Left colon (tissue), 2 donors: ENCODE data around the gene GPRASP1. TPM values are rescaled to one million over a fixed set of nuclear protein-coding genes. Genes with fewer than 3 reads are reported as not detected.
"Not testable (repeated sequence)": the region's sequence is repeated elsewhere in the genome, so short reads cannot be mapped to it uniquely, and the experiment has no call there.

Experiments used
- ATAC-seq: fragments of 200-7000 bp; cut with Tn5 transposase; one replicate; pipeline ENCODE4 v1.9.1; 2020; ENCODE audit warnings: mild to moderate bottlenecking, moderate library complexity
- DNase-seq, 2 donors: peaks; one replicate each; pipeline ENCODE4 v3.0.0-alpha.2; 2020
- intact Hi-C, 2 donors: fragments of 100-400 bp; cut with DNase I in 1 of 2; cut with micrococcal nuclease in 1 of 2; formaldehyde crosslinking; loops; one replicate each; pipeline versions ENCODE4 v1.11.2 to v1.14.0; 2022; cut with DNase I, micrococcal nuclease
- long read RNA-seq: library from polyadenylated mRNA; unstranded; transcript quantifications from one replicate; pipeline ENCODE4 v2.0.0, GENCODE V29; 2021
- total RNA-seq, 2 donors: library from RNA; stranded (reverse); fragmentation: NEBNext Ultra II Directional; extraction: Animal tissue kit (Norgen Biotek cat#: 25700); gene quantifications; one replicate each; pipeline ENCODE4 v1.2.1, GENCODE V29; 2021
- donor health status: DM: no; HTN: no; CAD: no.
- donor health status: DM: yes; HTN: yes; CAD: no.

Gene GPRASP1, protein sequence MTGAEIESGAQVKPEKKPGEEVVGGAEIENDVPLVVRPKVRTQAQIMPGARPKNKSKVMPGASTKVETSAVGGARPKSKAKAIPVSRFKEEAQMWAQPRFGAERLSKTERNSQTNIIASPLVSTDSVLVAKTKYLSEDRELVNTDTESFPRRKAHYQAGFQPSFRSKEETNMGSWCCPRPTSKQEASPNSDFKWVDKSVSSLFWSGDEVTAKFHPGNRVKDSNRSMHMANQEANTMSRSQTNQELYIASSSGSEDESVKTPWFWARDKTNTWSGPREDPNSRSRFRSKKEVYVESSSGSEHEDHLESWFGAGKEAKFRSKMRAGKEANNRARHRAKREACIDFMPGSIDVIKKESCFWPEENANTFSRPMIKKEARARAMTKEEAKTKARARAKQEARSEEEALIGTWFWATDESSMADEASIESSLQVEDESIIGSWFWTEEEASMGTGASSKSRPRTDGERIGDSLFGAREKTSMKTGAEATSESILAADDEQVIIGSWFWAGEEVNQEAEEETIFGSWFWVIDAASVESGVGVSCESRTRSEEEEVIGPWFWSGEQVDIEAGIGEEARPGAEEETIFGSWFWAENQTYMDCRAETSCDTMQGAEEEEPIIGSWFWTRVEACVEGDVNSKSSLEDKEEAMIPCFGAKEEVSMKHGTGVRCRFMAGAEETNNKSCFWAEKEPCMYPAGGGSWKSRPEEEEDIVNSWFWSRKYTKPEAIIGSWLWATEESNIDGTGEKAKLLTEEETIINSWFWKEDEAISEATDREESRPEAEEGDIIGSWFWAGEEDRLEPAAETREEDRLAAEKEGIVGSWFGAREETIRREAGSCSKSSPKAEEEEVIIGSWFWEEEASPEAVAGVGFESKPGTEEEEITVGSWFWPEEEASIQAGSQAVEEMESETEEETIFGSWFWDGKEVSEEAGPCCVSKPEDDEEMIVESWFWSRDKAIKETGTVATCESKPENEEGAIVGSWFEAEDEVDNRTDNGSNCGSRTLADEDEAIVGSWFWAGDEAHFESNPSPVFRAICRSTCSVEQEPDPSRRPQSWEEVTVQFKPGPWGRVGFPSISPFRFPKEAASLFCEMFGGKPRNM (N-terminal part only)
- total RNA-seq: 1 to 10 TPM; 2.5 to 5.0 TPM
- long read RNA-seq, partial matches to known transcripts: 1 of 2 reads
- long read RNA-seq, other reads (novel, unspliced or antisense): 1 of 2 reads

- intact Hi-C loops: no loop called here
- ATAC-seq: peak; percentile 63
These were observed at the start of gene GPRASP1 for GRCh38 chrX:102651242-102652011. TSS of gene GPRASP1 (plus strand) at chrX:102651483. CDS start at chrX:102653914, 2,431 bp downstream.

GRCh38 chrX:102604327-102604726, 47.0 kb upstream of the GPRASP1 start:
- intact Hi-C loops: no loop called here
- ATAC-seq: no peak
- DNase-seq: no peak

More at GRCh38 chrX:102651242-102652011, at the start of gene GPRASP1:
- DNase-seq: peak; percentile 53 to 59

GRCh38 chrX:102606115-102606514, 45.2 kb upstream of the GPRASP1 start:
- DNase-seq (no peak), ATAC-seq (no peak)
- intact Hi-C loops: no loop called here

DNA sequence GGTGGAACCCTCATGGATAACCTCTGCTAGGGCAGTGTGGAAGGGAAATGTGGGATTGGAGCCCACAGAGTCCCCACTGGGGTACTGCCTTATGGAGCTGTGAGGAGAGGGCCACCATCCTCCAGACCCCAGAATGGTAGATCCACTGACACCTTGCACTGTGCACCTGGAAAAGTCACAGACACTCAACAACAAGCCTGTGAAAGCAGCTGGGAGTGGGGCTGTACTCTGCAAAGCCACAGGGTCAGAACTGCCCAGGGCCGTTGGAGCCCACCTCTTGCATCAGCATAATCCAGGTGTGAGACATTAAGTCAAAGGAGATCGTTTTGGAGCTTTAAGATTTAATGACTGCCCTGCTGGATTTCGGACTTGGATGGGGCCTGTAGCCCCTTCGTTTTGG, 40.4 kb upstream of the GPRASP1 start:
- ATAC-seq (no peak), DNase-seq (no peak)
- intact Hi-C loops: no loop called here

GRCh38 chrX:102624105-102624504, 27.2 kb upstream of the GPRASP1 start:
- ATAC-seq: no peak
- intact Hi-C loops: no loop called here
- no peak for DNase-seq

- no peak for ATAC-seq
- no peak for DNase-seq
- intact Hi-C loops: no loop called here
These were observed 23.6 kb upstream of the GPRASP1 start for GRCh38 chrX:102627640-102628039.

DNA sequence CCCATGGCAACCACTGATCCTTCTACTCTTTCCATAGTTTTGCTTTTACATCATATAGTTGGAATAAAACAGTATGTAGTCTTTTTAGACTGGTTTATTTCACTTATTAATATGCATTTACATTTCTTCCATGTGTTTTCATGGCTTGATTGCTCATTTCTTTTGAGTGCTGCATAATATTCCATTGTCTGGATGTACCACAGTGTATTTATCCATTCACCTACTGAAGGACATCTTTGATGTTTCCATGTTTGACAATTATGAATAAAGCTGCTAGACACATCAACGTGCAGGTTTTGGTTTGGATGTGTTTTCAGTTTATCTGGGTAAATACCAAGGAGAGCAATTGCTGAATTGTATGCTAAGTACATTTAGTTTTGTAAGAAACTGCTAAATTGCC, 13.7 kb upstream of the GPRASP1 start:
- no peak for DNase-seq
- no peak for ATAC-seq
- intact Hi-C loops: no loop called here

DNA sequence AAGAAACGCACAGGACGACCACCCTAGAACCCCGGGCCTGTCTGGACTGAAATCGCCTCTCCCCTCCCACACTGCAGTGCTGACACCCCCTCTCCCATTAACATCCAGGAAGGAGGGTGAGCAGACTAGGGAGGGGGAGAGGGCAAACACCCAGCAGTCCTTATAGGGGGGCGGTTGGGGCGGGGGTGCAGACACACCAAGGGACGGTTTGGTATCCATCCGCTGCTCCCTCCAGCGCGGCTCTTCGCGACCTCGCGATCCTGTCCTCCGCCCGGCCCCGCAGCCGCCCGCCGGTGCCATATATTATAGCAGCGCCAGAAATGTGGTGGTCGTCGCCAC, 411 bp upstream of the GPRASP1 start:
- intact Hi-C loops: no loop called here
- ATAC-seq (no peak), DNase-seq (no peak)

DNA sequence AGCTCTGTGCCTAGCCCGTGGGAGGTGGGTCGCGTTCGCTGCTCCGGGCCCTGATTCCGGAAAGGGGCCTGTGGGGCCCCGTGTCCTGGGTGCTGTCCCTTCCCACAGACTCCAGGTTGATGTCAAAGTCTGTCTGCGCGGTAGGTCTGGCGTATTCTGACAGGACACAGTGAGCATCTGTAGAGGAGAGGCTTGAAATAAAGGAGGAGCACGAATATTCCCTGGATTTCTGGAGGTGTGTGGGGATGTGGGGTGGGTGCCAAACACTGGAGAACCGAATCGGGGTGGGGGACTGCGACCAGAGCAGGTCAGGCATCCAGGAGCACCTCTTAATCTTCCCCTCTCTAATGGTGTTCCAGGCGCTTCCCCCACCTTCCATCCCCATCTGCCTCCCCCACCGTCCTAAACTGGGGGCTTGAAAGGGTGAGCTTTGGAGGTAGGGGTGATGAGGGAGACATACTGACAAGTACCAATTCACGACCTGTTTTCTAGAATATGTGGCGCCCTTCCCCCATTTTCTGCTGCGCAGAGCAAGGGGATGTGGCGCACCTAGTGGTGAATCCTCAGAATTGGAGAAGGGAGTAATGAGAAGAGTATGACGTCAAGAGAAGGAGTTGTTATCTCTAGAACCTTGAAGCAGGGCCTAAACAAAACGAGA, 877 bp downstream of the GPRASP1 start:
- peak; percentile 33 to 36 for DNase-seq
- intact Hi-C loops: no loop called here
- peak; percentile 68 for ATAC-seq

- intact Hi-C loops: no loop called here
- DNase-seq (no peak), ATAC-seq (no peak)
These were observed 3.4 kb downstream of the GPRASP1 start for GRCh38 chrX:102654696-102655095.

DNA sequence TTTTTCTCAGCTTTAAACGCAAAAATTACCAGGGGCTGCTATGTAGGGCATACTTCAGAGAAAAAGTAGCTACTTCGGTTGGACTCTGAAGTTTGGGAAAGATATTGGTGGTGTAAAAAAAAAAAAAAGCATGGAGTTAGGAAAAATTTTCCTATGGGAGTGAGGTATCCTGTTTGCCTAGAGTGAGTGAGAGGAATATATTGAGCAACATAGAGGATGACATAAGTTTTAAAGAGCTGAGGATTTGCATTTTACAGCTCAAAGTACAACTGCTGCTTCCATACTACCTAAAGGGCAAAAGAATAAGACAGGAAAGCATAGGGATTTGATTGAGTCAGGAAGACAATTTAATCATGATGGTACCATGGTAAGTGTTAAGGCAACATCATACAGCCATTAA, 7.3 kb downstream of the GPRASP1 start:
- no peak for DNase-seq
- intact Hi-C loops: no loop called here
- peak; percentile 59 for ATAC-seq

DNA sequence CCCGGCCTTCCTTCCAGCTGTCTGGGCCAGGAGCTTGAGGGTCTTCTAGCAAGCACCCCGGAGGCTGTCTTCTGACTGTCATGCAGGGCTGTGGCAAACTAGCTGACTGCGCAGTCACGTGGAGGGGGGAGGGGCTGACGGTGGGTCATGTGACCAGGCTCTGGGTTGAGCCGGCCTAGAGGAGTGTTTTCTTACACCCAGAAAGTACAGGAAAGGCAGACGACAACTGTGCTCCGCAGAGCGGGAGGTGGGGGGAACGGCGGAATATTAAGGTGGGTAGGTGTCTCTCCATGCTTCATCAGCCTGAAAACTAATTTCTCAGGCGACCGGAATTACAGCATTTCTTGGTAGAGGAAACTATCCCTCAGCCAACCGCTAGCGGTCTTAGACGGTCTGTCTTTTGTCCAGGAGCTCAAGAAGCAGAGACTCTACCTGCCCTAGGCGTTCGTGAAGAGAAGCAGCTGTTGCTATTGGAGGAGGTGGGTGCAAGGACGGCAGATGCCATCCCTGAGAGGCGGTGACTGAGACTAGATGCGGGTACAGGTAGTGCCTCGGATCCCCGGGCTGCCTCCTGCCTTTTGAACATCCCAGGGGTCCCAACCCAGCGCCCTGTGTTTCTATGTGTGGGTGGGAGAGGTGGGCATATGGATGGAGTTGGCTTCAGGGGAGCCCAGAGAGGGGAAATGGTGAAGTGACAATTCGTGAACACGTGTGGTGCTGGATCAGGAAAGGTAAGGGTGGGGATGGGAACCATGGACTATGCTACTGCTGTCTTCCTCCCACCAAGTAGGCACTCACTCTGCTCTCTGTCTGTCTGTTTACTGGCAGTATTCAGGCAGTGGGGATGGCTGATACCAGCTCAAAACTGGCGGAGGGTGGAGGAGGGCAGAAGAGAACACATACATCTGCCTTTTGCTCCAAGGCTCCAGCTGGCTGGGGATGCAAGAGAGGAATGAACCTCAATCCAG, 8.8 kb downstream of the GPRASP1 start:
- peak; percentile 99 for ATAC-seq
- intact Hi-C loops: no loop called here
- DNase-seq: peak; percentile 88 to 90

- DNase-seq, ATAC-seq, intact Hi-C loops: not testable (repeated sequence)
These were observed 12.5 kb downstream of the GPRASP1 start for GRCh38 chrX:102663820-102664219.

DNA sequence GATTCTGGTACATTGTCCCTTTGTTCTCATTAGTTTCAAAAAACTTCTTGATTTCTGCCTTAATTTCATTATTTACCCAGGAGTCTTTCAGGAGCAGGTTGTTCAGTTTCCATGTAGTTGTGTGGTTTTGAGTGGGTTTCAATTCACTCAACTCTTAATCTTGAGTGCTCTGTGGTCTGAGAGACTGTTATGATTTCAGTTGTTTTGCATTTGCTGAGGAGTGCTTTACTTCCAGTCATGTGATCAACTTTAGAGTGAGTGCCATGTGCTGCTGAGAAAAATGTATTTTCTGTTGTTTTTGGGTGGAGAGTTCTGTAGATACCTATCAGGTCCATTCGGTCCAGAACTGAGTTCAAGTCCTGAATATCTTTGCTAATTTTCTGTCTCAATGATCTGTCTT, 15.8 kb downstream of the GPRASP1 start:
- DNase-seq, intact Hi-C loops, ATAC-seq: not testable (repeated sequence)

- ATAC-seq (no peak), DNase-seq (no peak)
- intact Hi-C loops: no loop called here
These were observed 18.2 kb downstream of the GPRASP1 start for GRCh38 chrX:102669526-102669925.

DNA sequence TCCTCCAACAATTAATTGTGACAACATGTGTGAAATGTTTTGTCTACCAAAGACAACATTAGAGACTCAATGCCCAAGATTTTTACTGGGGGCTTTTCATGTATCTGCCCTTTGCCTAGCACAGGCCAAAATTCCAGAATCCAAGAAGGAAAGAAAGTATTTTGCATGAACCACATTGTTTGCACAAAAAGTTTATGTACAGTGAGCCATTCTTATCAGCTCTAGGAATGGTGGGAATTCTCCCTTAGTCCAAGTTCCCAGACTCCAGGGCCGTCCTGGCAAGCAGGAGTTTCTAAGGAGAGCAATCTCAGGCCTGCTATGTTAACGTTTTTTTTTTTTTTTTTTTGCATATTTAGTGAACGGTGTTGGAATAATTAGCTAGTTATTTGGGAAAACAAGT, 21.6 kb downstream of the GPRASP1 start:
- intact Hi-C loops: no loop called here
- no peak for ATAC-seq
- DNase-seq: no peak

GRCh38 chrX:102677479-102677878, 26.2 kb downstream of the GPRASP1 start:
- DNase-seq, intact Hi-C loops, ATAC-seq: not testable (repeated sequence)
